Epithelial cell of esophagus (primary cell): ENCODE measurements around the gene CORO2B.

Experiments used
- DNase-seq: peaks from one replicate; pipeline ENCODE4 v3.0.0; 2010; ENCODE audit warnings: low read depth
- H3K4me3 ChIP-seq: 2 replicates; pipeline ENCODE4 v1.5.1; 2011; ENCODE audit warnings: mild to moderate bottlenecking, low read length, control low read depth
- CTCF ChIP-seq: IDR thresholded peaks from 2 replicates; pipeline ENCODE4 v1.5.1; 2011; ENCODE audit warnings: low read depth, mild to moderate bottlenecking, low read length, control low read depth, inconsistent platforms; ENCODE audit not compliant: insufficient read depth; ENCODE audit errors: missing control alignments

CORO2B gene

GRCh38 chr15:68609629-68610028 is 30.8 kb downstream of the CORO2B start:
- no peak for TF ChIP-seq CTCF
- no peak overlapping the region for H3K4me3 ChIP-seq
- no peak for DNase-seq

- TF ChIP-seq CTCF, result no peak
- no peak overlapping the region for H3K4me3 ChIP-seq
- DNase-seq, result peak; percentile 8
These were observed 32.0 kb downstream of the CORO2B start for GRCh38 chr15:68610825-68611224.

- no peak overlapping the region for H3K4me3 ChIP-seq
- no peak for TF ChIP-seq CTCF
- no peak for DNase-seq
These were observed 33.7 kb downstream of the CORO2B start for GRCh38 chr15:68612503-68612902.

- no peak for TF ChIP-seq CTCF
- H3K4me3 ChIP-seq, result no peak overlapping the region
These were observed 34.4 kb downstream of the CORO2B start for GRCh38 chr15:68612979-68613740.

GRCh38 chr15:68614286-68615035 is 35.7 kb downstream of the CORO2B start:
- no peak for TF ChIP-seq CTCF
- no peak overlapping the region for H3K4me3 ChIP-seq
- no peak for DNase-seq

More at GRCh38 chr15:68612979-68613740, 34.4 kb downstream of the CORO2B start:
- DNase-seq, result peak; percentile 22

GRCh38 chr15:68615301-68615700 is 36.5 kb downstream of the CORO2B start:
- no peak overlapping the region for H3K4me3 ChIP-seq
- no peak for DNase-seq
- no peak for TF ChIP-seq CTCF
